Measurements from ENCODE around the gene ZNF410.

- TF ChIP-seq CTCF (IDR thresholded peaks at IDR 0.05) (no peak), POLR2A (IDR thresholded peaks at IDR 0.05) (no peak)
Measured at GRCh38 chr14:73924337-73924736, 37.7 kb downstream of the ZNF410 start.

Measured in thyroid gland (tissue), 4 donors.